ENCODE measurements around the gene TCN2.

- TF ChIP-seq, protein P1, sequence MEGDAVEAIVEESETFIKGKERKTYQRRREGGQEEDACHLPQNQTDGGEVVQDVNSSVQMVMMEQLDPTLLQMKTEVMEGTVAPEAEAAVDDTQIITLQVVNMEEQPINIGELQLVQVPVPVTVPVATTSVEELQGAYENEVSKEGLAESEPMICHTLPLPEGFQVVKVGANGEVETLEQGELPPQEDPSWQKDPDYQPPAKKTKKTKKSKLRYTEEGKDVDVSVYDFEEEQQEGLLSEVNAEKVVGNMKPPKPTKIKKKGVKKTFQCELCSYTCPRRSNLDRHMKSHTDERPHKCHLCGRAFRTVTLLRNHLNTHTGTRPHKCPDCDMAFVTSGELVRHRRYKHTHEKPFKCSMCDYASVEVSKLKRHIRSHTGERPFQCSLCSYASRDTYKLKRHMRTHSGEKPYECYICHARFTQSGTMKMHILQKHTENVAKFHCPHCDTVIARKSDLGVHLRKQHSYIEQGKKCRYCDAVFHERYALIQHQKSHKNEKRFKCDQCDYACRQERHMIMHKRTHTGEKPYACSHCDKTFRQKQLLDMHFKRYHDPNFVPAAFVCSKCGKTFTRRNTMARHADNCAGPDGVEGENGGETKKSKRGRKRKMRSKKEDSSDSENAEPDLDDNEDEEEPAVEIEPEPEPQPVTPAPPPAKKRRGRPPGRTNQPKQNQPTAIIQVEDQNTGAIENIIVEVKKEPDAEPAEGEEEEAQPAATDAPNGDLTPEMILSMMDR (tag by site-specific recombination; IDR thresholded peaks at IDR 0.05), result no peak
- no peak for TF ChIP-seq TSHZ1 (tag by site-specific recombination; IDR thresholded peaks at IDR 0.05; ENCODE audit: borderline replicate concordance)
- TF ChIP-seq ZNF777 (tag by site-specific recombination; IDR thresholded peaks at IDR 0.05; ENCODE audit: borderline replicate concordance), result no peak
- TF ChIP-seq ZBTB10 (tag by site-specific recombination; IDR thresholded peaks at IDR 0.05), result no peak
- no peak for TF ChIP-seq ZNF311 (tag by site-specific recombination; IDR thresholded peaks at IDR 0.05; ENCODE audit: borderline replicate concordance)
- no peak for TF ChIP-seq ZNF707 (tag by site-specific recombination; IDR thresholded peaks at IDR 0.05)
- TF ChIP-seq YY1 (tag by site-specific recombination; IDR thresholded peaks at IDR 0.05), result no peak
- TF ChIP-seq SP2 (tag by site-specific recombination; IDR thresholded peaks at IDR 0.05), result no peak
- TF ChIP-seq GLI4 (tag by site-specific recombination; IDR thresholded peaks at IDR 0.05), result no peak
- no peak for TF ChIP-seq ZNF513 (tag by site-specific recombination; IDR thresholded peaks at IDR 0.05)
- TF ChIP-seq ZNF585B (tag by site-specific recombination; IDR thresholded peaks at IDR 0.05), result no peak
- no peak for TF ChIP-seq ZNF510 (tag by site-specific recombination; IDR thresholded peaks at IDR 0.05; ENCODE audit: insufficient replicate concordance)
- no peak for TF ChIP-seq ZNF274 (IDR thresholded peaks at IDR 0.05; ENCODE audit: low read length)
- no peak for TF ChIP-seq ZNF274 (tag by site-specific recombination; IDR thresholded peaks at IDR 0.05; ENCODE audit: borderline replicate concordance)
Measured at GRCh38 chr22:30600921-30601320, 6.1 kb upstream of the TCN2 start.
